Head of caudate nucleus (tissue), 42 donors: Measurements from ENCODE around the gene MRI1.

ENCODE experiments used
- DNase-seq, 42 donors: peaks; one replicate each; pipeline versions ENCODE4 v3.0.0 to v3.0.0-alpha.2; 2020 to 2021; ENCODE audit warnings: mixed read lengths in 7 of 42
- intact Hi-C: fragments of 100-400 bp; cut with DNase I; formaldehyde crosslinking; loops from one replicate; pipeline ENCODE4 v1.15.0; 2022

Gene MRI1

GRCh38 chr19:13813147-13813546, 48.8 kb downstream of the MRI1 start:
- no peak for DNase-seq
- intact Hi-C loops = no loop called here

- intact Hi-C loops = no loop called here
- no peak for DNase-seq
Measured at GRCh38 chr19:13814550-13814949, 50.2 kb downstream of the MRI1 start.

GRCh38 chr19:13817018-13817614, 52.8 kb downstream of the MRI1 start:
- intact Hi-C loops = no loop called here
- DNase-seq = no peak

GRCh38 chr19:13817615-13818371, 53.5 kb downstream of the MRI1 start:
- DNase-seq = peak in 3 of 42 donors; percentile 28 to 58 (median 37)

GRCh38 chr19:13819238-13819637, 54.9 kb downstream of the MRI1 start:
- intact Hi-C loops = no loop called here
- no peak for DNase-seq

More at GRCh38 chr19:13817615-13818371, 53.5 kb downstream of the MRI1 start:
- intact Hi-C loops = no loop called here

- no peak for DNase-seq
- intact Hi-C loops = no loop called here
Measured at GRCh38 chr19:13821292-13821691, 57.0 kb downstream of the MRI1 start.

- intact Hi-C loops = no loop called here
- peak in 4 of 42 donors; percentile 27 to 47 (median 32) for DNase-seq
Measured at GRCh38 chr19:13823256-13823655, 58.9 kb downstream of the MRI1 start.
